Fibroblast of mammary gland (primary cell): ENCODE results near the gene TPSAB1.

Source experiments
- DNase-seq: peaks from one replicate; pipeline ENCODE4 v3.0.0-alpha.2; 2010; ENCODE audit warnings: low read depth
- H3K4me3 ChIP-seq: 2 replicates; pipeline ENCODE4 v1.5.1; 2011; ENCODE audit warnings: low read depth, mild to moderate bottlenecking, low read length, moderate library complexity; ENCODE audit not compliant: control insufficient read depth
- TF ChIP-seq, protein P1 (sequence below): conservative IDR thresholded peaks from 2 replicates; pipeline ENCODE4 v1.5.1; 2011; ENCODE audit warnings: low read depth, low read length, inconsistent platforms; ENCODE audit not compliant: control insufficient read depth, insufficient read depth

Gene TPSAB1

DNA sequence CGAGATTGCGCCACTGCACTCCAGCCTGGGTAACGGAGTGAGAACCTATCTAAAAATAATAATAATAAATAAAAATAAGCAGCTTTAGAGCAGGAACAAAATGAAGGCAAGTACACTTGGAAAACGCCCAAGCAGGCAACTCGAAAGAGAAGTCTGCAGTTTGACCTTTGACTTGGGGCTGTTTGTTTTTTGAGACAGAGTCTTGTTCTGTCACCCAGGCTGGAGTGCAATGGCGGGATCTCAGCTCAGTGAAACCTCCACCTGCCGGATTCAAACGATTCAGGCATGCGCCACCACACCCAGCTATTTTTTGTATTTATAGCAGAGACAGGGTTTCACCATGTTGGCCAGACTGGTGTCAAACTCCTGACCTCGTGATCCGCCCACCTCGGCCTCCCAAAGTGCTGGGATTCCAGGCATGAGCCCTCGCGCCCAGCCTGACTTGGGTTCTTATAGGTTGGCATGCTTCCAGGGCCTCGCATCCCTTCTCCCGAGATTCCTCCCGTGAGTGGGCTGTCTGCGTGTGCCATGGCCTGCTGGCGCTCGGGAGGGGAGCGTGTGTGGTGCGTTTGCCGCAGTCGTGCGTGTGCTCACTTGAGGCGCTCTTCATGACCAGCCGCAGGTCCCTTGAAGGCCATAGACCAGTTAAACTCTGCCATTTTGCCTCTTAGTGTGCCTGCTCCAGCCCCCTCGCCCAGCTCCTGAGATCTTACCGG, 50.5 kb downstream of the TPSAB1 start:
- DNase-seq: no peak
- TF ChIP-seq, protein P1, sequence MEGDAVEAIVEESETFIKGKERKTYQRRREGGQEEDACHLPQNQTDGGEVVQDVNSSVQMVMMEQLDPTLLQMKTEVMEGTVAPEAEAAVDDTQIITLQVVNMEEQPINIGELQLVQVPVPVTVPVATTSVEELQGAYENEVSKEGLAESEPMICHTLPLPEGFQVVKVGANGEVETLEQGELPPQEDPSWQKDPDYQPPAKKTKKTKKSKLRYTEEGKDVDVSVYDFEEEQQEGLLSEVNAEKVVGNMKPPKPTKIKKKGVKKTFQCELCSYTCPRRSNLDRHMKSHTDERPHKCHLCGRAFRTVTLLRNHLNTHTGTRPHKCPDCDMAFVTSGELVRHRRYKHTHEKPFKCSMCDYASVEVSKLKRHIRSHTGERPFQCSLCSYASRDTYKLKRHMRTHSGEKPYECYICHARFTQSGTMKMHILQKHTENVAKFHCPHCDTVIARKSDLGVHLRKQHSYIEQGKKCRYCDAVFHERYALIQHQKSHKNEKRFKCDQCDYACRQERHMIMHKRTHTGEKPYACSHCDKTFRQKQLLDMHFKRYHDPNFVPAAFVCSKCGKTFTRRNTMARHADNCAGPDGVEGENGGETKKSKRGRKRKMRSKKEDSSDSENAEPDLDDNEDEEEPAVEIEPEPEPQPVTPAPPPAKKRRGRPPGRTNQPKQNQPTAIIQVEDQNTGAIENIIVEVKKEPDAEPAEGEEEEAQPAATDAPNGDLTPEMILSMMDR: no peak

DNA sequence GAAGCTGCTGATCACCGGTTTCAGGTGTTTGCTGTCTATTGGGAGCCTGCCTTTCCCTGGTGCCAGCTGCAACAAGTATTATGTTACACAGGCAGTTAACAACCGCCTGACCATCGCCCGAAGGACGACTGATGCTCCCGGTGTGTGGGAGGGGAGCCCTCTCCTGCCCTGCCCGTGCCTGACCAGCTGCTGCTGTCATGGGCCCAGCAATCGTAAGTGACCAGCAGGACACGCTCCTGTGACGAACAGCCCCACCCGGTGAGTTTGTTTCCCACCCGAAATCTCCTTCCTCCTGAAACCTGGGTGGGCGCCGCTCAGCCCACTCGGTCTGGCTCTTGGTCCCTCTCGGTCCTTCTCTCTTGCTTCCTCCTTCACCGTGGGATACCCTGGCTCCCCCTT, 51.1 kb downstream of the TPSAB1 start:
- TF ChIP-seq, protein P1: no peak
- H3K4me3 ChIP-seq: no peak overlapping the region
- no peak for DNase-seq

More for the DNA sequence above, 50.5 kb downstream of the TPSAB1 start:
- no peak overlapping the region for H3K4me3 ChIP-seq
